Raji (cell line): ENCODE measurements around the gene CTNNA3.

ENCODE experiments used
- POLR2A ChIP-seq: IDR thresholded peaks from 2 replicates; pipeline ENCODE4 v1.6.1; 2011; ENCODE audit warnings: low read depth, low read length, control low read depth; ENCODE audit not compliant: insufficient read depth

The CTNNA3 gene

GRCh38 chr10:67696029-67696428 is at the start of gene CTNNA3:
CTNNA3 (minus strand) TSS chr10:67696195.
- TF ChIP-seq POLR2A, result no peak

GRCh38 chr10:67735430-67735829 is 39.4 kb upstream of the CTNNA3 start:
- TF ChIP-seq POLR2A, result no peak

GRCh38 chr10:67733511-67733910 is 37.5 kb upstream of the CTNNA3 start:
- no peak for TF ChIP-seq POLR2A

GRCh38 chr10:67725567-67725966 is 29.6 kb upstream of the CTNNA3 start:
- TF ChIP-seq POLR2A, result no peak

- no peak for TF ChIP-seq POLR2A
Observed at GRCh38 chr10:67723601-67724000, 27.6 kb upstream of the CTNNA3 start.

- TF ChIP-seq POLR2A, result no peak
Observed at GRCh38 chr10:67722113-67722512, 26.1 kb upstream of the CTNNA3 start.

- TF ChIP-seq POLR2A, result no peak
Observed at GRCh38 chr10:67705921-67706320, 9.9 kb upstream of the CTNNA3 start.

GRCh38 chr10:67698164-67698563 is 2.2 kb upstream of the CTNNA3 start:
- TF ChIP-seq POLR2A, result no peak

- TF ChIP-seq POLR2A, result no peak
Observed at GRCh38 chr10:67697724-67698131, 1.7 kb upstream of the CTNNA3 start.

- no peak for TF ChIP-seq POLR2A
Observed at GRCh38 chr10:67696679-67697078, 684 bp upstream of the CTNNA3 start.

GRCh38 chr10:67695555-67695954 is 440 bp downstream of the CTNNA3 start:
- no peak for TF ChIP-seq POLR2A

GRCh38 chr10:67678335-67678974 is 17.5 kb downstream of the CTNNA3 start:
- TF ChIP-seq POLR2A, result no peak

GRCh38 chr10:67676208-67676825 is 19.7 kb downstream of the CTNNA3 start:
- TF ChIP-seq POLR2A, result no peak

- TF ChIP-seq POLR2A, result no peak
Observed at GRCh38 chr10:67670401-67670800, 25.6 kb downstream of the CTNNA3 start.

- no peak for TF ChIP-seq POLR2A
Observed at GRCh38 chr10:67669978-67670377, 26.0 kb downstream of the CTNNA3 start.

GRCh38 chr10:67668448-67668847 is 27.5 kb downstream of the CTNNA3 start:
- no peak for TF ChIP-seq POLR2A

- no peak for TF ChIP-seq POLR2A
Observed at GRCh38 chr10:67667035-67667425, 29.0 kb downstream of the CTNNA3 start.
